Hematopoietic multipotent progenitor cell (in vitro differentiated cells): ENCODE results near the gene FGF6. TPM values are rescaled to one million over a fixed set of nuclear protein-coding genes. Genes with fewer than 3 reads are reported as not detected.

ENCODE experiments used
- total RNA-seq: library from RNA; depleted of rRNA; stranded (reverse); fragments of >200 nt; gene quantifications from one replicate; pipeline ENCODE4 v1.2.3, GENCODE V29; 2012

Gene FGF6
- total RNA-seq, 1 donor: not detected

Other genes starting within 250 kb of the FGF6 start
- gene CCND2, start 172.1 kb downstream of the FGF6 start, total RNA-seq: 160 TPM
- gene TIGAR, start 124.6 kb downstream of the FGF6 start, total RNA-seq: 2.4 TPM
- gene FGF23, start 66.1 kb downstream of the FGF6 start, total RNA-seq: not detected
- gene RAD51AP1, start 93.1 kb upstream of the FGF6 start, total RNA-seq: 2.2 TPM
- 19.1 TPM for gene DYRK4, start 116.4 kb upstream of the FGF6 start, total RNA-seq
- gene AKAP3, start 203.2 kb upstream of the FGF6 start, total RNA-seq: 1.1 TPM
- gene NDUFA9, start 203.3 kb upstream of the FGF6 start, total RNA-seq: 103 TPM